Esophagus muscularis mucosa (tissue), 4 donors: ENCODE results near the gene CCM2. TPM values are rescaled to one million over a fixed set of nuclear protein-coding genes. Genes with fewer than 3 reads are reported as not detected.

Experiments
- DNase-seq: peaks from one replicate; pipeline ENCODE4 v3.0.0-alpha.2; 2017; ENCODE audit errors: extremely low spot score
- H3K27ac ChIP-seq, 4 donors: fragments of 200-600 bp; sonication (generic); replicated peaks in 1 of 4; 1 replicate in 3 of 4; 2 replicates in 1 of 4; pipeline ENCODE4 v1.5.1; 2016 to 2019; ENCODE audit warnings: mild to moderate bottlenecking in 1 of 4
- H3K27me3 ChIP-seq, 4 donors: fragments of 200-600 bp; sonication (generic); one replicate each; pipeline versions ENCODE4 v1.5.1 to v1.6.0; 2016 to 2019
- H3K36me3 ChIP-seq, 4 donors: fragments of 200-600 bp; sonication (generic); one replicate each; pipeline ENCODE4 v1.5.1; 2016 to 2019
- H3K4me1 ChIP-seq, 4 donors: fragments of 200-600 bp; sonication (generic); one replicate each; pipeline ENCODE4 v1.5.1; 2016 to 2019
- H3K4me3 ChIP-seq, 4 donors: fragments of 200-600 bp; sonication (generic); 1 replicate in 2 of 4; 2 replicates in 2 of 4; pipeline ENCODE4 v1.5.1; 2016 to 2019; ENCODE audit warnings: mild to moderate bottlenecking in 4 of 4, moderate library complexity in 1 of 4
- H3K9me3 ChIP-seq, 4 donors: fragments of 200-600 bp; sonication (generic); 1 replicate in 3 of 4; 2 replicates in 1 of 4; pipeline ENCODE4 v1.5.1; 2016 to 2019
- EP300 ChIP-seq: sonication (generic); formaldehyde crosslinking; IDR thresholded peaks from one replicate; pipeline ENCODE4 v1.6.1; 2017; ENCODE audit warnings: antibody characterized with exemption
- POLR2A ChIP-seq: fragments of 450-650 bp; IDR thresholded peaks from one replicate; pipeline ENCODE4 v1.6.1; 2017; ENCODE audit warnings: antibody characterized with exemption, moderate library complexity, mild to moderate bottlenecking, low read depth
- POLR2AphosphoS5 ChIP-seq, 2 donors: sonication (generic); formaldehyde crosslinking; IDR thresholded peaks; one replicate each; pipeline ENCODE4 v1.6.1; 2017; ENCODE audit warnings: antibody characterized with exemption in 2 of 2
- WGBS: methylation state at CpG from one replicate; pipeline ENCODE4 v1.1.5; 2018; 5-methylcytosine and 5-hydroxymethylcytosine counted together
- intact Hi-C: fragments of 100-400 bp; cut with DNase I; formaldehyde crosslinking; loops from one replicate; pipeline ENCODE4 v1.15.1; 2023
- total RNA-seq, 4 donors: library from RNA; depleted of rRNA; stranded (reverse); fragments of >200 nt; gene quantifications; one replicate each; pipeline versions ENCODE4 v1.1.0 to v1.2.1, GENCODE V29; 2016
- TF ChIP-seq, protein P1 (sequence below), 3 experiments: fragments of 200-600 bp in 2 of 3; fragments of 450-650 bp in 1 of 3; sonication (generic) in 2 of 3; IDR thresholded peaks; one replicate each; pipeline ENCODE4 v1.5.1; 2017 to 2019; ENCODE audit warnings: antibody characterized with exemption in 3 of 3, mild to moderate bottlenecking in 2 of 3, moderate library complexity in 1 of 3

Gene CCM2
- total RNA-seq, 4 donors from 2014 or later = 40.3 to 61.7 (median 49.4) TPM

DNA sequence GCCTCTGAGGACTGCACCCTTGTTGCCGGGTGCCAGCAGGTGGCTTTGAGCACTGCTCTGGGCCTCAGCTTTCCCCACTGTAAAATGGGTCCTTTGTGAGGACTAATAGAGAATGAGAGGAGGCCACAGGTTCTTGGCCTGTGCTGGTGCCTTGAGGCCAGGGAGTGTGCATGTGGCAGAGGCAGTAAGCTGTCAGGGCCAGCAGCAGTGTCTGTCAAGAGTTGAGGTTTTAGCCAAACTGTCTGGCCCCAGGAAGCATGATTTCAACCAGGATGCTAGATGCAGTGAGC, 75.3 kb downstream of the CCM2 start:
- Histone ChIP-seq H3K9me3 (no peaks in the 10 kb centered on the region), H3K27ac (no peak overlapping the region), H3K27me3 (no peaks in the 10 kb centered on the region), H3K4me3 (no peak overlapping the region), H3K4me1 (no peaks in the 10 kb centered on the region), H3K36me3 (peaks cover 55 to 86% (median 78%) of the 10 kb centered on the region in 4 donors)
- TF ChIP-seq, protein P1, sequence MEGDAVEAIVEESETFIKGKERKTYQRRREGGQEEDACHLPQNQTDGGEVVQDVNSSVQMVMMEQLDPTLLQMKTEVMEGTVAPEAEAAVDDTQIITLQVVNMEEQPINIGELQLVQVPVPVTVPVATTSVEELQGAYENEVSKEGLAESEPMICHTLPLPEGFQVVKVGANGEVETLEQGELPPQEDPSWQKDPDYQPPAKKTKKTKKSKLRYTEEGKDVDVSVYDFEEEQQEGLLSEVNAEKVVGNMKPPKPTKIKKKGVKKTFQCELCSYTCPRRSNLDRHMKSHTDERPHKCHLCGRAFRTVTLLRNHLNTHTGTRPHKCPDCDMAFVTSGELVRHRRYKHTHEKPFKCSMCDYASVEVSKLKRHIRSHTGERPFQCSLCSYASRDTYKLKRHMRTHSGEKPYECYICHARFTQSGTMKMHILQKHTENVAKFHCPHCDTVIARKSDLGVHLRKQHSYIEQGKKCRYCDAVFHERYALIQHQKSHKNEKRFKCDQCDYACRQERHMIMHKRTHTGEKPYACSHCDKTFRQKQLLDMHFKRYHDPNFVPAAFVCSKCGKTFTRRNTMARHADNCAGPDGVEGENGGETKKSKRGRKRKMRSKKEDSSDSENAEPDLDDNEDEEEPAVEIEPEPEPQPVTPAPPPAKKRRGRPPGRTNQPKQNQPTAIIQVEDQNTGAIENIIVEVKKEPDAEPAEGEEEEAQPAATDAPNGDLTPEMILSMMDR (IDR thresholded peaks at IDR 0.05) = no peak
- WGBS = 100% methylated on average over 1 of the region's 1 CpG
- no peak for DNase-seq
- intact Hi-C loops = no loop called here

DNA sequence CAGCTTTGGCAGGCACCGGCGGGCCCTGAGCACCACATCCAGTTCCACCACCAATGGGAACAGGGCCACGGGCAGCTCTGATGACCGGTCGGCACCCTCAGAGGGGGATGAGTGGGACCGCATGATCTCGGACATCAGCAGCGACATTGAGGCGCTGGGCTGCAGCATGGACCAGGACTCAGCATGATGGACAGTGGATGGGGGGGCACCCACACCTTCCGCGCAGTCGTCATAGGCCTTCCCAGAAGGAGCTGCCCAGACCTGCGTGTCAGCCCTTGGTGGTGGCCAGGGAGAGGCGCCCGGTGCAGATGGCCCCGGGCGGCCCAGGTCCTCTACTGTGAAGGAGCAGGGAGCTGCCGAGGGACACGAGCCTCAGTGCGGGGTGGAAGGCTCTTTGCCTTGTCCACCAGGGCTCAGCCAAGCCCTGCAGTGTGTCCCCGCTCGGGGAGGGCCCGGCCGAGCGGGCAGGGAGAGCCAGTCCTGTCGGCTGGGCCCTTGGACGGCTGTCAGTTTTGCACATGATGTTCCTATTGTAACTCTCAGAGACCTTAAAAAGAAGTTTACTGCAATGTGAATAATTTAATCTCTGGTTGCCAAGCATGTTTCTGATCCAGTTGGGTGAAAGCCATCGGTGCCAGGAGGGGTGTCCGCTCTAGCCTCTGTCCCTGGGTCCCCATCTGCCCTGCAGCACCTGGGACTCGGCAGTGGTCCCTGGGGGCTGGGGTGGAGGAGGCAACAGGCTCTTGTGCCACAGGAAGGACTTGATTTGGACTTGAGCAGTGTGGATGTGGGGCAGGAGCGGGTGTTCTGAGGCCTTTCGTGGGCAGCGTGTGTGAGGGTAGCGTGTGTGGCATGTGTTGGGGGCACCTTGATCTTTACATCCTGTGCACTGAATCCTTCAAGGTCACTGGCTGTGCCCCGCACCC, 76.1 kb downstream of the CCM2 start:
- Histone ChIP-seq H3K4me1 (no peaks in the 10 kb centered on the region), H3K27me3 (no peaks in the 10 kb centered on the region), H3K27ac (no peak overlapping the region), H3K4me3 (no peak overlapping the region), H3K9me3 (no peaks in the 10 kb centered on the region), H3K36me3 (peaks cover 52 to 81% (median 70%) of the 10 kb centered on the region in 4 donors)
- intact Hi-C loops = no loop called here
- DNase-seq = no peak
- WGBS = 90% methylated on average over 6 of the region's 35 CpGs
- TF ChIP-seq, protein P1 (IDR thresholded peaks at IDR 0.05) = no peak
- no peak for TF ChIP-seq EP300
- no peak for TF ChIP-seq POLR2AphosphoS5 (IDR thresholded peaks at IDR 0.05)
- no peak for TF ChIP-seq POLR2A

DNA sequence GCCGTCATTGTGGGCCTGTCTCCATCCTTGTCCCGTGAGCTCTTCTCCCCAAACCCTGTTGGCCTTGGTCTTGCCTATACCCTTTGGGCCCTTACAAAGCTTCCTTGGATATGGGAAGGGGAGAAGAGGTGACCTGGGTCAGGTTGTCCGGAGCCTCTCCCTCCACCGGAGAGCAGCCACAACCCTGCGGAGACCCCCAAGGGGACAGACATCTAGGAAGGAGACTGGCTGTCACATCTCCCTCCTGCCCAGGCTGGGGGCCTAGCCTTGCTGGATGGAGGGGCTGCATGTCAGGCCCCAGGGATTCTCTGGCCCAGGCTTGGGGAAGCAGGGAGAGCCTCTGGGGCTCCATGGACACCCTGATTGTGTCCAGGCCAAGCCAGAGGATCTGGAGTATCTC, 76.9 kb downstream of the CCM2 start:
- no peak overlapping the region for H3K27ac ChIP-seq
- peaks cover 44 to 73% (median 62%) of the 10 kb centered on the region in 4 donors for H3K36me3 ChIP-seq
- no peak overlapping the region for H3K4me3 ChIP-seq
- no peaks in the 10 kb centered on the region for H3K9me3 ChIP-seq
- TF ChIP-seq POLR2AphosphoS5 (IDR thresholded peaks at IDR 0.05) = no peak
- TF ChIP-seq, protein P1 (IDR thresholded peaks at IDR 0.05) = no peak
- no peak for TF ChIP-seq POLR2A
- no peak for TF ChIP-seq EP300
- WGBS = 84% methylated on average over 5 of the region's 5 CpGs
- no peak for DNase-seq
- intact Hi-C loops = no loop called here
- no peaks in the 10 kb centered on the region for H3K27me3 ChIP-seq
- H3K4me1 ChIP-seq = peaks cover 0 to under 1% (median 0%) of the 10 kb centered on the region in 4 donors

DNA sequence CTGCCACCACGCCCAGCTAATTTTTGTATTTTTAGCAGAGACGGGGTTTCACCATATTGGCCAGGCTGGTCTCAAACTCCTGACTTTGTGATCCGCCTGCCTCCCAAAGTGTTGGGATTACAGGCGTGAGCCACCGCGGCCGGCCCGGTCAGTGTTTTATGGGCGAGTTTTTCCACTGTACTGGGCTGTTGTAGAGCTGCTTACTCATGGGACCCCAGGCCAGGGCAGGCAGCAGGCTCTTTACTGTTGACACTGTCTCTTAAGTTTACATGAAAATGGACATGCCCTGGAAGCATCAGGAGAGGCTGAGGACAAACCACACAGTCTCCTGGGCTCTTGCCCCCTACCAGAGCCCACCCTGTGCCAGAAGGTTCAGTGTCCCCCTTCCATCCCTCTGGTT, 77.6 kb downstream of the CCM2 start:
- Histone ChIP-seq H3K4me3 (no peak overlapping the region), H3K9me3 (no peaks in the 10 kb centered on the region), H3K27me3 (no peaks in the 10 kb centered on the region), H3K36me3 (peaks cover 39 to 67% (median 56%) of the 10 kb centered on the region in 4 donors), H3K4me1 (peaks cover 0 to 5% (median under 1%) of the 10 kb centered on the region in 4 donors), H3K27ac (no peak overlapping the region)
- no peak for DNase-seq
- TF ChIP-seq, protein P1 (IDR thresholded peaks at IDR 0.05) = no peak
- TF ChIP-seq EP300 (no peak), POLR2AphosphoS5 (IDR thresholded peaks at IDR 0.05) (no peak), POLR2A (no peak)
- intact Hi-C loops = no loop called here
- 94% methylated on average over 9 of the region's 9 CpGs for WGBS
